ENCODE data around the gene PPM1H. TPM values are rescaled to one million over a fixed set of nuclear protein-coding genes. Genes with fewer than 3 reads are reported as not detected.

PPM1H gene
- total and polyA plus RNA-seq, 2 of the 8 experiments (the other 6 are each of a cell fraction or from before 2014, with no cell fraction given), result 16.4 to 36.1 TPM

DNA sequence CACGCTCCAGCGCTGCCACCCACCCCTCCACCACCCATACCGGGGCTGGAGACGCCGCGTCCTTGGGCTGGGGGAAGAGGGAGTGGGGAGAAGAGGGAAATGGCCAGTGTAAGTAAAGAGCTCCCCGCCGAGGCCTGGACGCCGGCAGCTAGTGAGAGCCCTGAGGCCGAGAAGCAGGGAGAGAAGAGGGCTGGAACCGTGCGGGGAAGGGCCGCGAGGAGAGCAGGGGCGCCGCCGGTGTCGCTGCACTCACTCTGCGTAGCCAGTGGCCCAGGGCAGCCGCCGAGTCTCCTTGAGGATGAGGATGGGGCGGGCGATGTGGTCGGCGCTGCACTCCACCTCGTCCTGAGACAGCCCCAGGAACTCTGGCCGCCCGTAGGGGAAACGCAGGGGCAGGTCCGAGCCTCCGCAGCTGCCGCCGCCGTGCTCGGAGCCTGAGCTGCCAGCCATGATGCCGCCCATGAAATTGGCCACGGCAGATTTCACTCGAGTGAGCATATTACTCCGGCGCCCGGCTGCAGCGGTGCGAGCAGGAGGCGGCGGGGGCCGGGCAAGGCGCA, 631 bp downstream of the PPM1H start:
- FAIRE-seq, result no peak
- POLR2A ChIA-PET (ENCODE audit: partially characterized antibody), result interaction anchor here (0.8 to 3.2 kb wide), 9 partner anchors 9 to 59 kb away, joined by 3 to 9 read pairs (median 4); no protein-coding TSS in a partner anchor
- no peak overlapping the region for H3K27ac ChIP-seq (ENCODE audit: low read depth, low read length)
- TF ChIP-seq POLR2AphosphoS5 (IDR thresholded peaks at IDR 0.05; ENCODE audit: low read depth, low read length), result no peak; the same call in 1 of the 2 replicates
- no peak for TF ChIP-seq EP300 (IDR thresholded peaks at IDR 0.05; ENCODE audit: borderline replicate concordance in 1 of 2, low read depth in 2 of 2, low read length in 2 of 2)
- no peak for TF ChIP-seq NANOG (IDR thresholded peaks at IDR 0.05; ENCODE audit: insufficient read depth, low read depth, low read length, poor library complexity, severe bottlenecking)
- no peak for TF ChIP-seq POU5F1 (IDR thresholded peaks at IDR 0.05; ENCODE audit: low read depth, low read length)
- TF ChIP-seq RNF2 (IDR thresholded peaks at IDR 0.05; ENCODE audit: borderline replicate concordance, low read depth, low read length, missing control alignments, poor library complexity, severe bottlenecking), result no peak
- TF ChIP-seq NRF1 (IDR thresholded peaks at IDR 0.05; ENCODE audit: low read depth, low read length), result no peak
- no peak for TF ChIP-seq JUND (IDR thresholded peaks at IDR 0.05; ENCODE audit: low read length)
- TF ChIP-seq SP4 (IDR thresholded peaks at IDR 0.05; ENCODE audit: low read length), result no peak
- no peak for TF ChIP-seq TAF7 (optimal IDR thresholded peaks at IDR 0.05; ENCODE audit: borderline replicate concordance, low read depth, low read length)
- TF ChIP-seq SAP30 (IDR thresholded peaks at IDR 0.05; ENCODE audit: insufficient read depth, insufficient replicate concordance, low read length), result no peak
- no peak for TF ChIP-seq EZH2 (IDR thresholded peaks at IDR 0.05; ENCODE audit: low read depth, low read length, severe bottlenecking)

More for the DNA sequence above, 631 bp downstream of the PPM1H start:
- H4K91ac ChIP-seq (replicated peaks; ENCODE audit: insufficient read length, low read length), result peak overlapping the region; percentile 48
- H3K18ac ChIP-seq (ENCODE audit: extremely low read depth, low read length), result peak overlapping the region; percentile 79
- H3K27me3 ChIP-seq (replicated peaks in 1 of 4; ENCODE audit: control insufficient read depth in 3 of 4, extremely low read depth in 1 of 4, insufficient read depth in 3 of 4, low read length in 3 of 4), result no peaks in the 10 kb centered on the region; a peak in 1 of 7 replicates
- DNase-seq (ENCODE audit: low read depth in 1 of 2, low spot score in 2 of 2), result peak in 1 of 2 experiments; percentile 79
- peak overlapping the region; percentile 41 to 70 (median 50); a peak in 5 of 7 replicates for H3K9ac ChIP-seq (replicated peaks in 1 of 4; ENCODE audit: extremely low read depth in 1 of 4, low read depth in 3 of 4, low read length in 3 of 4)
- no peak overlapping the region for H3K4ac ChIP-seq (replicated peaks; ENCODE audit: insufficient read length, low read depth, low read length)
- peaks cover 0 to 1% of the 10 kb centered on the region in 2 experiments for H4K20me1 ChIP-seq (replicated peaks in 1 of 2; ENCODE audit: control insufficient read depth in 1 of 2, insufficient read depth in 2 of 2, low read length in 2 of 2)
- no peak overlapping the region for H3K56ac ChIP-seq (replicated peaks; ENCODE audit: insufficient read length, low read depth, low read length)
- peaks cover 11% of the 10 kb centered on the region for H3K23me2 ChIP-seq (ENCODE audit: low read depth, low read length)
- no peaks in the 10 kb centered on the region for H3K9me3 ChIP-seq (ENCODE audit: insufficient read depth in 2 of 2, low read depth in 1 of 2, low read length in 1 of 2)
- no peak overlapping the region for H3K14ac ChIP-seq (ENCODE audit: insufficient read length)
- H3K4me1 ChIP-seq (replicated peaks in 1 of 4; ENCODE audit: control insufficient read depth in 3 of 4, insufficient read depth in 4 of 4, low read length in 3 of 4), result peaks cover 0 to 13% (median 4%) of the 10 kb centered on the region in 4 experiments; a peak in 5 of 7 replicates
- no peak overlapping the region for H3K23ac ChIP-seq (ENCODE audit: insufficient read length)
- H3K4me2 ChIP-seq (ENCODE audit: insufficient read depth in 1 of 2, low read depth in 2 of 2, low read length in 2 of 2), result peak overlapping the region; percentile 88 to 91
- CTCF ChIA-PET (ENCODE audit: partially characterized antibody), result interaction anchor here (0.7 to 4.5 kb wide), 26 partner anchors 9 to 462 kb away, joined by 3 to 29 read pairs (median 6); partner anchors contain the start of gene AVPR1A
- H2BK15ac ChIP-seq (ENCODE audit: low read length), result no peak overlapping the region
- H2BK20ac ChIP-seq (ENCODE audit: low read length), result no peak overlapping the region
- peak overlapping the region; percentile 81 for H4K8ac ChIP-seq (ENCODE audit: extremely low read depth, insufficient read depth, low read length)
- no peak overlapping the region for H2AK5ac ChIP-seq (ENCODE audit: low read depth, low read length)
- no peak overlapping the region for H4K5ac ChIP-seq (ENCODE audit: insufficient read length, low read depth, low read length)
- H2AFZ ChIP-seq (ENCODE audit: low read length), result no peak overlapping the region; the same call in 1 of the 2 replicates
- no peak overlapping the region for H2BK12ac ChIP-seq (ENCODE audit: low read depth, low read length)
- no peak overlapping the region for H2BK120ac ChIP-seq (replicated peaks; ENCODE audit: low read depth, low read length)
- no peaks in the 10 kb centered on the region for H3K79me1 ChIP-seq (ENCODE audit: low read depth, low read length)
- 0% methylated on average over 39 of the region's 48 CpGs; no CpG with 5 or more reads in 1 of the 2 experiments for WGBS, 2 experiments (ENCODE audit: extremely low coverage in 1 of 2, insufficient coverage in 1 of 2, insufficient read length in 1 of 2, insufficient replicate concordance in 2 of 2, low coverage in 1 of 2, low lambda C conversion rate in 2 of 2, missing lambda C conversion rate in 1 of 2)
- peak overlapping the region; percentile 45; the same call in 1 of the 2 replicates for H2BK5ac ChIP-seq (ENCODE audit: low read depth, low read length)
- H3K36me3 ChIP-seq (ENCODE audit: control insufficient read depth in 2 of 4, insufficient read depth in 4 of 4, low read length in 3 of 4), result no peaks in the 10 kb centered on the region
- peaks cover 0 to 36% of the 10 kb centered on the region in 2 experiments; a peak in 2 of 4 replicates for H3K79me2 ChIP-seq (ENCODE audit: control insufficient read depth in 1 of 2, insufficient read depth in 2 of 2, low read length in 2 of 2)
- H3K4me3 ChIP-seq (ENCODE audit: extremely low read depth in 1 of 4, insufficient read depth in 2 of 4, low read depth in 3 of 4, low read length in 4 of 4), result peak overlapping the region; percentile 68 to 88 (median 83)
